ENCODE results near the gene CHST12. TPM values are rescaled to one million over a fixed set of nuclear protein-coding genes. Genes with fewer than 3 reads are reported as not detected.

Gene CHST12
- total RNA-seq, 1 donor from 2014 or later = 15.0 TPM

DNA sequence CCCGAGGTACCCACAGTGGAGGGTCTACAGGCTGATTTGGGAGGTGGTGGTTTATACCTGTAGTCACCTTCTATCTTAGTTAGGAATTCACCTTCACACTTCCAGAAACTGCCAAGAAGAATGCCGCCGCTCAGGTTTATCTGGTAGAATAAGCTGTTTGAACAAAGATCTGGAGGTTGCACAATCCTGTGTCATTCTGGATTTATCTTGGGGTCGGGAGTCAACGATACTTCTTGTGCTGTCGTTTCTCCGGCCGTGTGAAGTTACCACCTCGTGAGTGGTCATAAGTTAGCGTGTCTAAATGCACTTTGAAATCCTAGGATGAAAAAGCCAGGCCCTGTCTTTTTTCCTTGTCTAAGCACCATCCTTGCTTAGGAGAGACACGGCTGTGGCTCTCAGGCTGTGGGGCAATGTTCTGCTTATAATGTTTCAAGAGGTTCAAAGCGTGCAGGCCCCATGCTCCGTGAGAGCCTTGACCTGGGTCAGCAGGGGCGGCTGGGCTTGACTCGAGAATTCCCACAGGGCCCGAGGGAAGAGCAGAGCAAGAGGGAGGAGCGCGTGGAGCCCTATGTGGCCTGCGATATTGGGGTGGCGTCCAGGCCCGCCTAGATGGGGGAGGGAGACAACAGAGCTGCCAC is 37.3 kb downstream of the CHST12 start:
- Mint-ChIP-seq H3K27me3 (ENCODE audit: low read depth) (no peaks in the 10 kb centered on the region), H3K4me1 (peaks cover 17% of the 10 kb centered on the region), H3K36me3 (ENCODE audit: low read depth) (no peaks in the 10 kb centered on the region), H3K4me3 (no peak overlapping the region), H3K27ac (ENCODE audit: unreplicated experiment) (no peak overlapping the region), H3K9me3 (no peaks in the 10 kb centered on the region)
- no peak for DNase-seq (ENCODE audit: low read depth, low spot score)
- TF ChIP-seq CTCF (conservative IDR thresholded peaks at IDR 0.05) = no peak

GRCh38 chr7:2441430-2442058 is 38.1 kb downstream of the CHST12 start:
- H3K27me3 Mint-ChIP-seq (ENCODE audit: low read depth) = no peaks in the 10 kb centered on the region
- no peak for DNase-seq (ENCODE audit: low read depth, low spot score)
- H3K4me1 Mint-ChIP-seq = peaks cover 14% of the 10 kb centered on the region
- no peaks in the 10 kb centered on the region for H3K9me3 Mint-ChIP-seq
- no peak overlapping the region for H3K4me3 Mint-ChIP-seq
- H3K27ac Mint-ChIP-seq (ENCODE audit: unreplicated experiment) = no peak overlapping the region
- no peaks in the 10 kb centered on the region for H3K36me3 Mint-ChIP-seq (ENCODE audit: low read depth)
- TF ChIP-seq CTCF (conservative IDR thresholded peaks at IDR 0.05) = no peak

- H3K4me1 Mint-ChIP-seq = peaks cover 14% of the 10 kb centered on the region
- no peaks in the 10 kb centered on the region for H3K9me3 Mint-ChIP-seq
- no peak for DNase-seq (ENCODE audit: low read depth, low spot score)
- no peak overlapping the region for H3K4me3 Mint-ChIP-seq
- H3K27me3 Mint-ChIP-seq (ENCODE audit: low read depth) = no peaks in the 10 kb centered on the region
- H3K27ac Mint-ChIP-seq (ENCODE audit: unreplicated experiment) = no peak overlapping the region
- no peaks in the 10 kb centered on the region for H3K36me3 Mint-ChIP-seq (ENCODE audit: low read depth)
- no peak for TF ChIP-seq CTCF (conservative IDR thresholded peaks at IDR 0.05)
Measured at GRCh38 chr7:2443491-2443890, 40.1 kb downstream of the CHST12 start.

GRCh38 chr7:2444476-2444875 is 41.1 kb downstream of the CHST12 start:
- no peak for DNase-seq (ENCODE audit: low read depth, low spot score)
- Mint-ChIP-seq H3K9me3 (no peaks in the 10 kb centered on the region), H3K4me1 (peaks cover 14% of the 10 kb centered on the region), H3K27ac (ENCODE audit: unreplicated experiment) (peak overlapping the region; percentile 27), H3K36me3 (ENCODE audit: low read depth) (no peaks in the 10 kb centered on the region), H3K4me3 (no peak overlapping the region), H3K27me3 (ENCODE audit: low read depth) (no peaks in the 10 kb centered on the region)
- no peak for TF ChIP-seq CTCF (conservative IDR thresholded peaks at IDR 0.05)

- TF ChIP-seq CTCF (conservative IDR thresholded peaks at IDR 0.05) = no peak
- H3K27me3 Mint-ChIP-seq (ENCODE audit: low read depth) = no peaks in the 10 kb centered on the region
- peaks cover 13% of the 10 kb centered on the region for H3K4me1 Mint-ChIP-seq
- no peaks in the 10 kb centered on the region for H3K36me3 Mint-ChIP-seq (ENCODE audit: low read depth)
- H3K4me3 Mint-ChIP-seq = no peak overlapping the region
- DNase-seq (ENCODE audit: low read depth, low spot score) = no peak
- H3K27ac Mint-ChIP-seq (ENCODE audit: unreplicated experiment) = no peak overlapping the region
- H3K9me3 Mint-ChIP-seq = no peaks in the 10 kb centered on the region
Measured at GRCh38 chr7:2445047-2445446, 41.6 kb downstream of the CHST12 start.
